HEK293 (cell line): Measurements from ENCODE around the gene CCDC142.

Experiments
- CTCF ChIA-PET: fragments of 350-600 bp; formaldehyde crosslinking; extraction: SDS; loops from one replicate; lab custom pipeline; 2021; ENCODE audit warnings: antibody characterized with exemption; lab: Yijun Ruan, JAX
- POLR2A ChIA-PET: fragments of 300-600 bp; formaldehyde crosslinking; extraction: SDS; loops from one replicate; lab custom pipeline; 2020; ENCODE audit warnings: antibody characterized with exemption, inconsistent platforms; lab: Yijun Ruan, JAX
- H3K27ac ChIP-seq: fragments of 200-500 bp; sonication (Bioruptor generic); 2 replicates; pipeline ENCODE4 v1.5.1; 2014; ENCODE audit warnings: low read depth, low read length, control low read depth, inconsistent platforms; ENCODE audit errors: extremely low read depth
- H3K36me3 ChIP-seq, 2 experiments: fragments of 200-500 bp in 1 of 2; sonication (Bioruptor generic) in 1 of 2; 1 replicate in 1 of 2; 2 replicates in 1 of 2; pipeline ENCODE4 v1.5.1; 2014 to 2017; ENCODE audit warnings: inconsistent platforms in 2 of 2, low read length in 2 of 2; ENCODE audit not compliant: control insufficient read depth in 2 of 2, insufficient read depth in 1 of 2
- H3K4me1 ChIP-seq: fragments of 200-500 bp; sonication (Bioruptor generic); 2 replicates; pipeline ENCODE4 v1.5.1; 2014; ENCODE audit warnings: mild to moderate bottlenecking, low read length, inconsistent platforms; ENCODE audit not compliant: control insufficient read depth, insufficient read depth
- H3K4me3 ChIP-seq: 2 replicates; pipeline ENCODE4 v1.5.1; 2011; ENCODE audit warnings: low read depth, mild to moderate bottlenecking, control low read depth, low read length, moderate library complexity
- H3K9me3 ChIP-seq: fragments of 200-500 bp; sonication (Bioruptor generic); 2 replicates; pipeline ENCODE4 v1.5.1; 2014; ENCODE audit warnings: low read depth, low read length, inconsistent platforms; ENCODE audit not compliant: control insufficient read depth, insufficient read depth
- EGR2 ChIP-seq: fragments of 450-650 bp; formaldehyde crosslinking; IDR thresholded peaks from 2 replicates; pipeline ENCODE4 v1.5.1; 2016; ENCODE audit warnings: low read depth, missing biosample characterization, missing genetic modification characterization
- HOXD13 ChIP-seq: sonication (generic); formaldehyde crosslinking; IDR thresholded peaks from 2 replicates; pipeline ENCODE4 v1.8.0; 2022; ENCODE audit warnings: missing genetic modification reagents, borderline replicate concordance
- PRDM1 ChIP-seq: fragments of 450-650 bp; formaldehyde crosslinking; IDR thresholded peaks from 2 replicates; pipeline ENCODE4; 2016; ENCODE audit warnings: missing biosample characterization, missing genetic modification characterization
- SALL2 ChIP-seq: fragments of 450-650 bp; formaldehyde crosslinking; IDR thresholded peaks from 2 replicates; pipeline ENCODE4 v1.5.0; 2017; ENCODE audit warnings: missing biosample characterization, mild to moderate bottlenecking, missing genetic modification characterization, borderline replicate concordance
- SCRT2 ChIP-seq: fragments of 450-650 bp; formaldehyde crosslinking; IDR thresholded peaks from 2 replicates; pipeline ENCODE4 v1.5.1; 2016; ENCODE audit warnings: missing biosample characterization, missing genetic modification characterization
- ZBTB8A ChIP-seq: fragments of 450-650 bp; formaldehyde crosslinking; IDR thresholded peaks from 2 replicates; pipeline ENCODE4 v1.5.1; 2016; ENCODE audit warnings: missing biosample characterization, missing genetic modification characterization
- ZNF157 ChIP-seq: fragments of 450-650 bp; formaldehyde crosslinking; IDR thresholded peaks from 2 replicates; pipeline ENCODE4 v1.5.1; 2016; ENCODE audit warnings: missing biosample characterization, missing genetic modification characterization
- ZNF184 ChIP-seq: fragments of 450-650 bp; IDR thresholded peaks from 2 replicates; pipeline ENCODE4 v1.5.1; 2018; ENCODE audit warnings: missing biosample characterization, mild to moderate bottlenecking, missing genetic modification characterization
- ZNF792 ChIP-seq: fragments of 450-650 bp; formaldehyde crosslinking; IDR thresholded peaks from 2 replicates; pipeline ENCODE4 v1.5.1; 2016; ENCODE audit warnings: missing biosample characterization, missing genetic modification characterization
- ZSCAN16 ChIP-seq: fragments of 450-650 bp; formaldehyde crosslinking; IDR thresholded peaks from 2 replicates; pipeline ENCODE4 v1.5.1; 2016; ENCODE audit warnings: missing biosample characterization, missing genetic modification characterization
- ZXDB ChIP-seq: fragments of 450-650 bp; formaldehyde crosslinking; IDR thresholded peaks from 2 replicates; pipeline ENCODE4 v1.5.1; 2016; ENCODE audit warnings: missing biosample characterization, missing genetic modification characterization
- TF ChIP-seq, protein P1 (sequence below): fragments of 450-650 bp; formaldehyde crosslinking; IDR thresholded peaks from 2 replicates; pipeline ENCODE4 v1.5.1; 2016; ENCODE audit warnings: missing biosample characterization, missing genetic modification characterization
- TF ChIP-seq, protein P2 (sequence below): fragments of 450-650 bp; formaldehyde crosslinking; IDR thresholded peaks from 2 replicates; pipeline ENCODE4 v1.5.1; 2016; ENCODE audit warnings: missing biosample characterization, missing genetic modification characterization
- TF ChIP-seq, protein P3 (sequence below): sonication (generic); formaldehyde crosslinking; IDR thresholded peaks from 2 replicates; pipeline ENCODE4 v1.8.1; 2022; ENCODE audit warnings: mild to moderate bottlenecking, moderate library complexity, missing genetic modification reagents
- TF ChIP-seq, protein P4 (sequence below): fragments of 450-650 bp; formaldehyde crosslinking; conservative IDR thresholded peaks from 2 replicates; pipeline ENCODE4 v1.5.1; 2016; ENCODE audit warnings: low read depth, missing biosample characterization, missing genetic modification characterization
- TF ChIP-seq, protein P5 (sequence below): fragments of 450-650 bp; formaldehyde crosslinking; IDR thresholded peaks from 2 replicates; pipeline ENCODE4 v1.5.1; 2017; ENCODE audit warnings: missing biosample characterization, missing genetic modification characterization
- TF ChIP-seq, protein P6 (sequence below): fragments of 450-650 bp; formaldehyde crosslinking; IDR thresholded peaks from 2 replicates; pipeline ENCODE4 v1.5.1; 2016; ENCODE audit warnings: missing biosample characterization, missing genetic modification characterization
- TF ChIP-seq, protein P7 (sequence below): fragments of 450-650 bp; formaldehyde crosslinking; IDR thresholded peaks from 2 replicates; pipeline ENCODE4 v1.5.1; 2016; ENCODE audit warnings: missing biosample characterization, missing genetic modification characterization, low read depth

CCDC142 gene

DNA sequence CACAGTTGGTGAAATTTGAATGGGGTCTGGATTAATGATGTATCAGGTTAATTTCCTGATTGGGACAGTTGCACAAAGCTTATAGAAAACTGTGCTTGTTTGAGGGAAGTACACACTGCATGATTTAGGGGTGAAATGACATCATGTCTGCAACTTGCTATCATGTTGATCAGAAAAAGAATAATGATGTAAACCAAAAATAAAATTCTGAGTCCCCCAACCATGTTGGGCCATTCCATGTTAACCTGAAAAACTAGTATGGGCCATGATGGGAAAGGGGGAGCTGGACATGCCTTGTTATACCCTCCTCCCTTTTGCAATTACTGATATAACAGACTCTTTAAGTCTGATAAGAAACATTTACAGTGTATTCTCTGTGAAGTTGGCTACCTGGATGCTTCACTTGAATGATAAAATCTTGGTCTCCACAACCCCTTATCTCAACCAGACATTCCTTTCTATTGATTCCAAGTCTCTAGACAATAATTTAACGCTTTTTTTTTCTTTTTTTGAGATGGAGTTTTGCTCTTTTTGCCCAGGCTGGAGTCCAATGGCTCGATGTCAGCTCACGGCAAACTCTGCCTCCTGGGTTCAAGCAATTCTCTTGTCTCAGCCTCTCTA lies 32.1 kb downstream of the CCDC142 start:
- CTCF ChIA-PET: interaction anchor here (1.5 kb wide), 1 partner anchor 11 kb away, joined by 6 read pairs; no protein-coding TSS in a partner anchor
- no peak overlapping the region for H3K27ac ChIP-seq
- H3K36me3 ChIP-seq: no peaks in the 10 kb centered on the region
- POLR2A ChIA-PET: interaction anchor here (1.3 kb wide), 1 partner anchor 10 kb away, joined by 3 read pairs; no protein-coding TSS in a partner anchor
- no peaks in the 10 kb centered on the region for H3K4me1 ChIP-seq
- H3K9me3 ChIP-seq: no peaks in the 10 kb centered on the region
- no peak overlapping the region for H3K4me3 ChIP-seq
- TF ChIP-seq ZSCAN16 (tag by site-specific recombination): no peak
- TF ChIP-seq, protein P1, sequence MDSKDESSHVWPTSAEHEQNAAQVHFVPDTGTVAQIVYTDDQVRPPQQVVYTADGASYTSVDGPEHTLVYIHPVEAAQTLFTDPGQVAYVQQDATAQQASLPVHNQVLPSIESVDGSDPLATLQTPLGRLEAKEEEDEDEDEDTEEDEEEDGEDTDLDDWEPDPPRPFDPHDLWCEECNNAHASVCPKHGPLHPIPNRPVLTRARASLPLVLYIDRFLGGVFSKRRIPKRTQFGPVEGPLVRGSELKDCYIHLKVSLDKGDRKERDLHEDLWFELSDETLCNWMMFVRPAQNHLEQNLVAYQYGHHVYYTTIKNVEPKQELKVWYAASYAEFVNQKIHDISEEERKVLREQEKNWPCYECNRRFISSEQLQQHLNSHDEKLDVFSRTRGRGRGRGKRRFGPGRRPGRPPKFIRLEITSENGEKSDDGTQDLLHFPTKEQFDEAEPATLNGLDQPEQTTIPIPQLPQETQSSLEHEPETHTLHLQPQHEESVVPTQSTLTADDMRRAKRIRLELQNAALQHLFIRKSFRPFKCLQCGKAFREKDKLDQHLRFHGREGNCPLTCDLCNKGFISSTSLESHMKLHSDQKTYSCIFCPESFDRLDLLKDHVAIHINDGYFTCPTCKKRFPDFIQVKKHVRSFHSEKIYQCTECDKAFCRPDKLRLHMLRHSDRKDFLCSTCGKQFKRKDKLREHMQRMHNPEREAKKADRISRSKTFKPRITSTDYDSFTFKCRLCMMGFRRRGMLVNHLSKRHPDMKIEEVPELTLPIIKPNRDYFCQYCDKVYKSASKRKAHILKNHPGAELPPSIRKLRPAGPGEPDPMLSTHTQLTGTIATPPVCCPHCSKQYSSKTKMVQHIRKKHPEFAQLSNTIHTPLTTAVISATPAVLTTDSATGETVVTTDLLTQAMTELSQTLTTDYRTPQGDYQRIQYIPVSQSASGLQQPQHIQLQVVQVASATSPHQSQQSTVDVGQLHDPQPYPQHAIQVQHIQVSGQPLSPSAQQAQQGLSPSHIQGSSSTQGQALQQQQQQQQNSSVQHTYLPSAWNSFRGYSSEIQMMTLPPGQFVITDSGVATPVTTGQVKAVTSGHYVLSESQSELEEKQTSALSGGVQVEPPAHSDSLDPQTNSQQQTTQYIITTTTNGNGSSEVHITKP: peak; percentile 65
- TF ChIP-seq, protein P2, sequence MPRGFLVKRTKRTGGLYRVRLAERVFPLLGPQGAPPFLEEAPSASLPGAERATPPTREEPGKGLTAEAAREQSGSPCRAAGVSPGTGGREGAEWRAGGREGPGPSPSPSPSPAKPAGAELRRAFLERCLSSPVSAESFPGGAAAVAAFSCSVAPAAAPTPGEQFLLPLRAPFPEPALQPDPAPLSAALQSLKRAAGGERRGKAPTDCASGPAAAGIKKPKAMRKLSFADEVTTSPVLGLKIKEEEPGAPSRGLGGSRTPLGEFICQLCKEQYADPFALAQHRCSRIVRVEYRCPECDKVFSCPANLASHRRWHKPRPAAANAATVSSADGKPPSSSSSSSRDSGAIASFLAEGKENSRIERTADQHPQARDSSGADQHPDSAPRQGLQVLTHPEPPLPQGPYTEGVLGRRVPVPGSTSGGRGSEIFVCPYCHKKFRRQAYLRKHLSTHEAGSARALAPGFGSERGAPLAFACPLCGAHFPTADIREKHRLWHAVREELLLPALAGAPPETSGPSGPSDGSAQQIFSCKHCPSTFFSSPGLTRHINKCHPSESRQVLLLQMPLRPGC: no peak
- TF ChIP-seq, all 188 proteins: peak for 1

DNA sequence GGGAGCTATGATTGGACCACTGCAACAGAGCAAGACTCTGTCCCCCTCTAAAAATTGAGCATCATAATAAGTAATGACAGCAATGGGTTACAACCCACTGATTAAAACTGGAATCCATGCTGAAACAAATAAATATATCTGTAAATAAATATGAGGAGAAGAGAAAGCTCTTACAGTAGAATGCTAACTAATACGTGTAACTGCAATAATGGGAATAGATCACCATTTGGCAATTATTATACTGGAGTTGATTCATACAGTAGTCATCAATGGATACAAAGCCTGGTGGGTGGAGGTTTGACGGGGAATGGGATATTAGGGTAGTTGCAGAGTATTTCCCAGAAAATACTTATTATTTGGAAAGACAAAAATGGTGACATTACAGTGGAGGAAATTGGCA lies 34.0 kb downstream of the CCDC142 start:
- CTCF ChIA-PET: interaction anchor here (0.8 kb wide), 1 partner anchor 57 kb away, joined by 3 read pairs; no protein-coding TSS in a partner anchor
- Histone ChIP-seq H3K4me3 (no peak overlapping the region), H3K27ac (no peak overlapping the region), H3K9me3 (no peaks in the 10 kb centered on the region), H3K4me1 (peaks cover 7% of the 10 kb centered on the region), H3K36me3 (no peaks in the 10 kb centered on the region)
- POLR2A ChIA-PET: no interaction called here
- TF ChIP-seq, protein P3, sequence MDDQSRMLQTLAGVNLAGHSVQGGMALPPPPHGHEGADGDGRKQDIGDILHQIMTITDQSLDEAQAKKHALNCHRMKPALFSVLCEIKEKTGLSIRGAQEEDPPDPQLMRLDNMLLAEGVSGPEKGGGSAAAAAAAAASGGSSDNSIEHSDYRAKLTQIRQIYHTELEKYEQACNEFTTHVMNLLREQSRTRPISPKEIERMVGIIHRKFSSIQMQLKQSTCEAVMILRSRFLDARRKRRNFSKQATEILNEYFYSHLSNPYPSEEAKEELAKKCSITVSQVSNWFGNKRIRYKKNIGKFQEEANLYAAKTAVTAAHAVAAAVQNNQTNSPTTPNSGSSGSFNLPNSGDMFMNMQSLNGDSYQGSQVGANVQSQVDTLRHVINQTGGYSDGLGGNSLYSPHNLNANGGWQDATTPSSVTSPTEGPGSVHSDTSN (CRISPR knock-in tag): no peak
- TF ChIP-seq ZXDB (tag by site-specific recombination) (no peak), EGR2 (no peak), SALL2 (tag by site-specific recombination) (no peak), HOXD13 (no peak), SCRT2 (tag by site-specific recombination) (no peak), ZBTB8A (tag by site-specific recombination) (no peak), ZNF157 (no peak), PRDM1 (no peak), ZNF184 (no peak), ZNF792 (no peak)
- TF ChIP-seq, protein P4, sequence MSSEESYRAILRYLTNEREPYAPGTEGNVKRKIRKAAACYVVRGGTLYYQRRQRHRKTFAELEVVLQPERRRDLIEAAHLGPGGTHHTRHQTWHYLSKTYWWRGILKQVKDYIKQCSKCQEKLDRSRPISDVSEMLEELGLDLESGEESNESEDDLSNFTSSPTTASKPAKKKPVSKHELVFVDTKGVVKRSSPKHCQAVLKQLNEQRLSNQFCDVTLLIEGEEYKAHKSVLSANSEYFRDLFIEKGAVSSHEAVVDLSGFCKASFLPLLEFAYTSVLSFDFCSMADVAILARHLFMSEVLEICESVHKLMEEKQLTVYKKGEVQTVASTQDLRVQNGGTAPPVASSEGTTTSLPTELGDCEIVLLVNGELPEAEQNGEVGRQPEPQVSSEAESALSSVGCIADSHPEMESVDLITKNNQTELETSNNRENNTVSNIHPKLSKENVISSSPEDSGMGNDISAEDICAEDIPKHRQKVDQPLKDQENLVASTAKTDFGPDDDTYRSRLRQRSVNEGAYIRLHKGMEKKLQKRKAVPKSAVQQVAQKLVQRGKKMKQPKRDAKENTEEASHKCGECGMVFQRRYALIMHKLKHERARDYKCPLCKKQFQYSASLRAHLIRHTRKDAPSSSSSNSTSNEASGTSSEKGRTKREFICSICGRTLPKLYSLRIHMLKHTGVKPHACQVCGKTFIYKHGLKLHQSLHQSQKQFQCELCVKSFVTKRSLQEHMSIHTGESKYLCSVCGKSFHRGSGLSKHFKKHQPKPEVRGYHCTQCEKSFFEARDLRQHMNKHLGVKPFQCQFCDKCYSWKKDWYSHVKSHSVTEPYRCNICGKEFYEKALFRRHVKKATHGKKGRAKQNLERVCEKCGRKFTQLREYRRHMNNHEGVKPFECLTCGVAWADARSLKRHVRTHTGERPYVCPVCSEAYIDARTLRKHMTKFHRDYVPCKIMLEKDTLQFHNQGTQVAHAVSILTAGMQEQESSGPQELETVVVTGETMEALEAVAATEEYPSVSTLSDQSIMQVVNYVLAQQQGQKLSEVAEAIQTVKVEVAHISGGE (tag by site-specific recombination): no peak
- TF ChIP-seq, protein P5, sequence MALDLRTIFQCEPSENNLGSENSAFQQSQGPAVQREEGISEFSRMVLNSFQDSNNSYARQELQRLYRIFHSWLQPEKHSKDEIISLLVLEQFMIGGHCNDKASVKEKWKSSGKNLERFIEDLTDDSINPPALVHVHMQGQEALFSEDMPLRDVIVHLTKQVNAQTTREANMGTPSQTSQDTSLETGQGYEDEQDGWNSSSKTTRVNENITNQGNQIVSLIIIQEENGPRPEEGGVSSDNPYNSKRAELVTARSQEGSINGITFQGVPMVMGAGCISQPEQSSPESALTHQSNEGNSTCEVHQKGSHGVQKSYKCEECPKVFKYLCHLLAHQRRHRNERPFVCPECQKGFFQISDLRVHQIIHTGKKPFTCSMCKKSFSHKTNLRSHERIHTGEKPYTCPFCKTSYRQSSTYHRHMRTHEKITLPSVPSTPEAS (tag by site-specific recombination): no peak
- TF ChIP-seq, protein P6, sequence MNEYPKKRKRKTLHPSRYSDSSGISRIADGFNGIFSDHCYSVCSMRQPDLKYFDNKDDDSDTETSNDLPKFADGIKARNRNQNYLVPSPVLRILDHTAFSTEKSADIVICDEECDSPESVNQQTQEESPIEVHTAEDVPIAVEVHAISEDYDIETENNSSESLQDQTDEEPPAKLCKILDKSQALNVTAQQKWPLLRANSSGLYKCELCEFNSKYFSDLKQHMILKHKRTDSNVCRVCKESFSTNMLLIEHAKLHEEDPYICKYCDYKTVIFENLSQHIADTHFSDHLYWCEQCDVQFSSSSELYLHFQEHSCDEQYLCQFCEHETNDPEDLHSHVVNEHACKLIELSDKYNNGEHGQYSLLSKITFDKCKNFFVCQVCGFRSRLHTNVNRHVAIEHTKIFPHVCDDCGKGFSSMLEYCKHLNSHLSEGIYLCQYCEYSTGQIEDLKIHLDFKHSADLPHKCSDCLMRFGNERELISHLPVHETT (tag by site-specific recombination): no peak
- TF ChIP-seq, protein P7, sequence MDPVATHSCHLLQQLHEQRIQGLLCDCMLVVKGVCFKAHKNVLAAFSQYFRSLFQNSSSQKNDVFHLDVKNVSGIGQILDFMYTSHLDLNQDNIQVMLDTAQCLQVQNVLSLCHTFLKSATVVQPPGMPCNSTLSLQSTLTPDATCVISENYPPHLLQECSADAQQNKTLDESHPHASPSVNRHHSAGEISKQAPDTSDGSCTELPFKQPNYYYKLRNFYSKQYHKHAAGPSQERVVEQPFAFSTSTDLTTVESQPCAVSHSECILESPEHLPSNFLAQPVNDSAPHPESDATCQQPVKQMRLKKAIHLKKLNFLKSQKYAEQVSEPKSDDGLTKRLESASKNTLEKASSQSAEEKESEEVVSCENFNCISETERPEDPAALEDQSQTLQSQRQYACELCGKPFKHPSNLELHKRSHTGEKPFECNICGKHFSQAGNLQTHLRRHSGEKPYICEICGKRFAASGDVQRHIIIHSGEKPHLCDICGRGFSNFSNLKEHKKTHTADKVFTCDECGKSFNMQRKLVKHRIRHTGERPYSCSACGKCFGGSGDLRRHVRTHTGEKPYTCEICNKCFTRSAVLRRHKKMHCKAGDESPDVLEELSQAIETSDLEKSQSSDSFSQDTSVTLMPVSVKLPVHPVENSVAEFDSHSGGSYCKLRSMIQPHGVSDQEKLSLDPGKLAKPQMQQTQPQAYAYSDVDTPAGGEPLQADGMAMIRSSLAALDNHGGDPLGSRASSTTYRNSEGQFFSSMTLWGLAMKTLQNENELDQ (tag by site-specific recombination): no peak
